ENCODE measurements around the gene YOD1. TPM values are rescaled to one million over a fixed set of nuclear protein-coding genes. Genes with fewer than 3 reads are reported as not detected.

The YOD1 gene
- total and polyA plus RNA-seq, 7 donors, result 1.2 to 7.8 (median 5.2) TPM

DNA sequence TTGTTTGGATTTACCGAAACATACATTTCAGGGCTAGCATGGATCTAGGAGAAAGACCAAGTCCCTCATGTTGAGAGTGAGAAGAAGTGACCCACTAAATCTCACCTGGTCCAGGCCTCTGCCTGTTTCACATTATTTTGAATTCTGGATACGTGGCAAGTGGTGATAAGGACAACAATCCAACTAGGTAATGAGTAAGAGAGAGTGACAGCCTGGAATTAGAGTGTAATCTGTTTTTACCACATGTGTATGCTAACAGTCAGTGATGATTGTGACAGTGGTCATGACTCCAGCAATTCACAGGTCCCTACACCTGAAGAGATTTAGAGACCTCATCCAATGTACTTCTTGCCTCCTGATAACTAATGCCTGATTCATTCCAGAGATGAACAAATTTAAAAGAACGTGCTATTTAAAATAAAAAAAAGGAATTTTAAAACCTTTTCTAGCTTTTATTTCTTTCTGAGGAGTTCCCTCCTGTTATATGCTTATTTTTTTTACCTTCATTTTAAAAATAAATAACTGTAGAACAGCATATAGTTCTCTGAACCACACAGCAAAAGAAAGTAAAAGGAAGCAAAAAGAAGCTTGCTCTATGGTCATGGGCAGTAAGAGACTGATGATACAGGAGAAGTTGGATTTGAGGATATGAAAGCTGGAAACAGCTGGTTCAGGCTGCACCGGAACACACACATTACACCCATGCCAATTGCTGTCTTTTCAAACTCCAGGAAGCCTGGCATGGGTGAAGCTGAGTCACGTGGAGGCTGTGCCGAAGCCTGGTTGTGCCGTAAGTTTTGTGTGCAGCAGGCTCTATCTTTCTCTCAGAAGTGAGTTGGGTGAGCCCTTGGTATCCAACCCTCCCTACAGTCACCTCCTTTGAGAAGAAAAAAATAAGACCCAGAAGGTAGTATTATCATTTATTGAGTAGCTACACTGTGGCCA, 33.1 kb downstream of the YOD1 start:
- H3K9me3 ChIP-seq, result no peaks in the 10 kb centered on the region
- intact Hi-C loops (cut with DNase I), result no loop called here

DNA sequence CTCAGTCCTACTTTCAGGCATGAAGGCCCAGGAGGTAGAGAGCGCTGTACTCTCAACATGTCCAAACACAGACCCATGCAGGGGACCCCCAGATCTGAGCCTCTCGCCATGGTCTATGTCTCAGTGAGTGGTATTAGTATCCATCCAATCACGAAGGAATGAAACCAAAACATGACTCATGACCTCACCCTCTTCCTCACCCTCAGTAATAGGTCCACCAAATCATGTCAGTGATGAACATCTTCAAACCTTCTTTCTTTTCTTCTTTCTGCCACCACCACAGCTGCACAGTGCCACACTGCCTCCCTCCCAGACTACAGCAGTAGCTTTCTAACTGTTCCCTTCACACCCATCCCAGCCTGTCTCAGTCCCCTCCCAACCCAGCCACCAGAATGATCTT, 35.2 kb downstream of the YOD1 start:
- Histone ChIP-seq H3K4me3 (no peak overlapping the region), H3K27me3 (no peaks in the 10 kb centered on the region), H3K9me3 (no peaks in the 10 kb centered on the region), H3K27ac (no peak overlapping the region), H3K36me3 (no peaks in the 10 kb centered on the region), H3K4me1 (no peaks in the 10 kb centered on the region)
- TF ChIP-seq EP300 (IDR thresholded peaks at IDR 0.05) (no peak), POLR2AphosphoS5 (IDR thresholded peaks at IDR 0.05) (no peak), POLR2A (IDR thresholded peaks at IDR 0.05) (no peak)
- TF ChIP-seq, protein P1, sequence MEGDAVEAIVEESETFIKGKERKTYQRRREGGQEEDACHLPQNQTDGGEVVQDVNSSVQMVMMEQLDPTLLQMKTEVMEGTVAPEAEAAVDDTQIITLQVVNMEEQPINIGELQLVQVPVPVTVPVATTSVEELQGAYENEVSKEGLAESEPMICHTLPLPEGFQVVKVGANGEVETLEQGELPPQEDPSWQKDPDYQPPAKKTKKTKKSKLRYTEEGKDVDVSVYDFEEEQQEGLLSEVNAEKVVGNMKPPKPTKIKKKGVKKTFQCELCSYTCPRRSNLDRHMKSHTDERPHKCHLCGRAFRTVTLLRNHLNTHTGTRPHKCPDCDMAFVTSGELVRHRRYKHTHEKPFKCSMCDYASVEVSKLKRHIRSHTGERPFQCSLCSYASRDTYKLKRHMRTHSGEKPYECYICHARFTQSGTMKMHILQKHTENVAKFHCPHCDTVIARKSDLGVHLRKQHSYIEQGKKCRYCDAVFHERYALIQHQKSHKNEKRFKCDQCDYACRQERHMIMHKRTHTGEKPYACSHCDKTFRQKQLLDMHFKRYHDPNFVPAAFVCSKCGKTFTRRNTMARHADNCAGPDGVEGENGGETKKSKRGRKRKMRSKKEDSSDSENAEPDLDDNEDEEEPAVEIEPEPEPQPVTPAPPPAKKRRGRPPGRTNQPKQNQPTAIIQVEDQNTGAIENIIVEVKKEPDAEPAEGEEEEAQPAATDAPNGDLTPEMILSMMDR (IDR thresholded peaks at IDR 0.05), result no peak
- DNase-seq, result no peak
- intact Hi-C loops (cut with DNase I), result no loop called here
- WGBS, 2 donors, result 89 to 93% methylated on average over 3 of the region's 3 CpGs

More for the DNA sequence above, 33.1 kb downstream of the YOD1 start:
- no peak for TF ChIP-seq POLR2AphosphoS5 (IDR thresholded peaks at IDR 0.05)
- TF ChIP-seq, protein P1 (IDR thresholded peaks at IDR 0.05), result no peak
- TF ChIP-seq EP300 (IDR thresholded peaks at IDR 0.05), result no peak
- TF ChIP-seq POLR2A (IDR thresholded peaks at IDR 0.05), result no peak
- Histone ChIP-seq H3K27ac (no peak overlapping the region), H3K4me3 (no peak overlapping the region), H3K36me3 (no peaks in the 10 kb centered on the region), H3K27me3 (no peaks in the 10 kb centered on the region), H3K4me1 (no peaks in the 10 kb centered on the region)
- DNase-seq, result no peak
- WGBS, 2 donors, result 38 to 72% methylated on average over 7 of the region's 7 CpGs

DNA sequence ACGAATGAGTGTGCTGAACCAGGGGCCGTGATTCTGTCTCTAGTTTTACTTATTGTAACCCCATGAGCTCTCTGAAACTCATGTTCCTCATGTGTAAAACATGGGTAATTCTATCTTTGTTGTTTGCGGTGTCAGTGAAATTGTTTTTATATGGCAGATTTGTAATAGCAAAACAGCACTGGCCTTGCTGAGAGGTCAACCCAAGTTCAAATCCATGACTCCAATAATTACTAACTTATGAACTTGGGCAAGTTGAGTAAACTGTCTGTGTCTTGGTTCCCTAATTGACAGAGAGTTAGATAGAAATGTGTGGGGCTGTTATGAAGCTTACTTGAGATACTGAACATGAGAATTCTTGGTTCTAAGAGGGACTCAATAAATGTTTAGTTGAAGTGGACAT, 36.3 kb downstream of the YOD1 start:
- H3K36me3 ChIP-seq, result no peaks in the 10 kb centered on the region
- no peaks in the 10 kb centered on the region for H3K4me1 ChIP-seq
- H3K27me3 ChIP-seq, result no peaks in the 10 kb centered on the region
- 89 to 92% methylated on average over 3 of the region's 3 CpGs for WGBS, 2 donors
- H3K4me3 ChIP-seq, result no peak overlapping the region
- no peaks in the 10 kb centered on the region for H3K9me3 ChIP-seq
- H3K27ac ChIP-seq, result no peak overlapping the region
- intact Hi-C loops (cut with DNase I), result no loop called here
- DNase-seq, result no peak
- no peak for TF ChIP-seq POLR2A (IDR thresholded peaks at IDR 0.05)
- TF ChIP-seq, protein P1 (IDR thresholded peaks at IDR 0.05), result no peak
- no peak for TF ChIP-seq POLR2AphosphoS5 (IDR thresholded peaks at IDR 0.05)
- no peak for TF ChIP-seq EP300 (IDR thresholded peaks at IDR 0.05)

DNA sequence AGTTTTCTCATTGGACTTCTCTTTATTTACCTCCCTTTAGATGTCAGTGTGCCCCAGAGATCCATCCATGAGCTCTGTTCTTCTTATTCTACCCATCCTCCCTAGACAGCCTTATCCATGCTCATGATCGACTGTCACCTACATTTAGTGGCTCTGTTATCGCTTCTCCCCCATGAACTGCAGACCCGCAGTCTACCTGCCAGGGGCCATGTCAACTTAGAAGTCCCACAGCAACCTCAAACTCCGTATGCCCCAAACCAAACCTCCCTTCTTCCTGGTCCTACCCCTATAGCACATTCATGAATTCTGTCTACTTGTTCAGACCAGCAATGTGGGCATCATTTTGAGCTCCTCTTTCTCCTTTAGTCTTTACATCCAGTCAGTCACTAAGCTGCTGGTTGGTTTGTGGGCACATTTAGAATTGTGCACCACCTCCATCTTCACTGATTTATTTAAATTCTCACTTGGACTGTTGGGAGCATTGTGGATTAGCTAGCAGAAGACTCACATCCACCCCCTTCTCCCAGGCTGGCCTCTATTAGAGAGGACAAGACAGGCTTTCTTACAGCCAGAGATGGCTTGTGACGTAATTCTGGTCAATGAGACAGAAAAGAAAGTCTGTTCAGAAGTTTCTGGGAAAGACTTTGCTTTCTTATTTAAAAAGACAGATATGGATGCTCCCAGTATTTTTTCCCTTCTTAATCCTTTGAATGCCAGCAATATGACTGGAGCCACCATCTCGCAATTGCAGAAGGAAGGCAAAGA, 37.5 kb downstream of the YOD1 start:
- no peaks in the 10 kb centered on the region for H3K9me3 ChIP-seq
- no peaks in the 10 kb centered on the region for H3K27me3 ChIP-seq
- H3K36me3 ChIP-seq, result no peaks in the 10 kb centered on the region
- intact Hi-C loops (cut with DNase I), result no loop called here
- no peak overlapping the region for H3K4me3 ChIP-seq
- TF ChIP-seq EP300 (IDR thresholded peaks at IDR 0.05), result no peak
- TF ChIP-seq POLR2AphosphoS5 (IDR thresholded peaks at IDR 0.05), result no peak
- TF ChIP-seq, protein P1 (IDR thresholded peaks at IDR 0.05), result no peak
- TF ChIP-seq POLR2A (IDR thresholded peaks at IDR 0.05), result no peak
- no peak for DNase-seq
- no peaks in the 10 kb centered on the region for H3K4me1 ChIP-seq
- H3K27ac ChIP-seq, result no peak overlapping the region
- 70 to 71% methylated on average over 6 of the region's 6 CpGs for WGBS, 2 donors

Measured in sigmoid colon (tissue), 7 donors.